Tibial artery (tissue), 4 donors: ENCODE measurements around the gene SETBP1.
A peak's percentile ranks its signal among the peaks of the same experiment; 100 is the strongest.

ENCODE experiments used
- DNase-seq, 2 donors: peaks; one replicate each; pipeline ENCODE4 v3.0.0-alpha.2; 2019
- H3K27ac ChIP-seq, 2 donors: fragments of 200-600 bp; sonication (generic) in 1 of 2; 1 replicate in 1 of 2; 2 replicates in 1 of 2; pipeline ENCODE4 v1.5.1; 2018 to 2019; ENCODE audit warnings: mild to moderate bottlenecking in 1 of 2
- H3K27me3 ChIP-seq, 2 donors: fragments of 200-600 bp; sonication (generic) in 1 of 2; one replicate each; pipeline versions ENCODE4 v1.5.1 to v1.6.0; 2016 to 2019
- H3K36me3 ChIP-seq, 3 donors: fragments of 200-600 bp; sonication (generic) in 2 of 3; one replicate each; pipeline ENCODE4 v1.5.1; 2016 to 2019; ENCODE audit warnings: mild to moderate bottlenecking in 2 of 3
- H3K4me1 ChIP-seq, 4 donors: fragments of 200-600 bp; sonication (generic) in 2 of 4; 1 replicate in 3 of 4; 2 replicates in 1 of 4; pipeline ENCODE4 v1.5.1; 2016 to 2019
- H3K4me3 ChIP-seq, 2 donors: fragments of 200-600 bp; sonication (generic) in 1 of 2; 1 replicate in 1 of 2; 2 replicates in 1 of 2; pipeline ENCODE4 v1.5.1; 2018 to 2019; ENCODE audit warnings: mild to moderate bottlenecking in 2 of 2
- H3K9me3 ChIP-seq, 3 donors: fragments of 200-600 bp; sonication (generic) in 1 of 3; one replicate each; pipeline ENCODE4 v1.5.1; 2016 to 2019
- intact Hi-C: fragments of 100-400 bp; cut with DNase I; formaldehyde crosslinking; loops from one replicate; pipeline ENCODE4 v1.15.0; 2023; ENCODE audit warnings: low total_unique reads
- TF ChIP-seq, protein P1 (sequence below), 2 experiments: fragments of 200-600 bp in 1 of 2; fragments of 450-650 bp in 1 of 2; IDR thresholded peaks; one replicate each; pipeline ENCODE4 v1.5.1; 2017 to 2019; ENCODE audit warnings: antibody characterized with exemption in 2 of 2, mild to moderate bottlenecking in 1 of 2, moderate library complexity in 1 of 2

SETBP1 gene

DNA sequence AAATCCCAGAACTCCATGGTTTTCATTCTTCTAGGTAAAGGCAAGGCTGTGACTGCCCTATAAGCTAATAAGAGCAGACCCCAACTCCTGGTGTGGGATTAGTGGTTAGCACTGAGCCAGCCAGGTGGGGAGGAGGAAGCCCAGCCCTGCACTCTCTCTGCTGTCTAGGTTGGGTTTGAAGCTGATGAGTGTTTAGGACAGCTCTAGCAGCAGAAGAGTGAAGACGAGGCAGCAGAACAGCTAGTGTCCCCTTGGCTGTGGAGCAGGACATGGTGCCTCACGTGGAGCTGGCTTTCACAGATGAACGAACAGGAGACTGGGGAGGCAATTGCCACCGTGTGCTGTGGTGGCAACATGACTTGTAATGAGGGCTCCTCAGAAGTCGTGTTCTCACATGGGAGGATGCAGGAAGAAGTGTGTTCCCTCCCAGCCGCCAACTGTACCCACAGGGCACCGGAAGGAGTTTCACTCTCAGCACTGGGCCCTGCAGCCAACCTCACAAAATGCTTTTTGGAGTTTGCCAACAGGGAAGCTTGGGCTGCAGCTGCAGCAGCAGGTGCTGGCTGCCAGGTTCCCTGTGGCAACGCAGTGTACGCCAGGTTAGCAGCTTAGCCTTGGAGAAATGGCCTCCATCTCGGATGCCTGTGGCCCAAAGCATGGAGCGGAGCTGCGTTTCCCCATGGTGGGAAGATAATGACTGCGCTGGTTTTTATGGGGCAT lies 328.2 kb downstream of the SETBP1 start:
- Histone ChIP-seq H3K9me3 (no peaks in the 10 kb centered on the region), H3K4me1 (peaks cover 0 to 26% (median 16%) of the 10 kb centered on the region in 4 donors), H3K27me3 (no peaks in the 10 kb centered on the region), H3K4me3 (no peak overlapping the region), H3K27ac (no peak overlapping the region), H3K36me3 (no peaks in the 10 kb centered on the region)
- TF ChIP-seq, protein P1, sequence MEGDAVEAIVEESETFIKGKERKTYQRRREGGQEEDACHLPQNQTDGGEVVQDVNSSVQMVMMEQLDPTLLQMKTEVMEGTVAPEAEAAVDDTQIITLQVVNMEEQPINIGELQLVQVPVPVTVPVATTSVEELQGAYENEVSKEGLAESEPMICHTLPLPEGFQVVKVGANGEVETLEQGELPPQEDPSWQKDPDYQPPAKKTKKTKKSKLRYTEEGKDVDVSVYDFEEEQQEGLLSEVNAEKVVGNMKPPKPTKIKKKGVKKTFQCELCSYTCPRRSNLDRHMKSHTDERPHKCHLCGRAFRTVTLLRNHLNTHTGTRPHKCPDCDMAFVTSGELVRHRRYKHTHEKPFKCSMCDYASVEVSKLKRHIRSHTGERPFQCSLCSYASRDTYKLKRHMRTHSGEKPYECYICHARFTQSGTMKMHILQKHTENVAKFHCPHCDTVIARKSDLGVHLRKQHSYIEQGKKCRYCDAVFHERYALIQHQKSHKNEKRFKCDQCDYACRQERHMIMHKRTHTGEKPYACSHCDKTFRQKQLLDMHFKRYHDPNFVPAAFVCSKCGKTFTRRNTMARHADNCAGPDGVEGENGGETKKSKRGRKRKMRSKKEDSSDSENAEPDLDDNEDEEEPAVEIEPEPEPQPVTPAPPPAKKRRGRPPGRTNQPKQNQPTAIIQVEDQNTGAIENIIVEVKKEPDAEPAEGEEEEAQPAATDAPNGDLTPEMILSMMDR (IDR thresholded peaks at IDR 0.05): no peak
- intact Hi-C loops: no loop called here
- no peak for DNase-seq

DNA sequence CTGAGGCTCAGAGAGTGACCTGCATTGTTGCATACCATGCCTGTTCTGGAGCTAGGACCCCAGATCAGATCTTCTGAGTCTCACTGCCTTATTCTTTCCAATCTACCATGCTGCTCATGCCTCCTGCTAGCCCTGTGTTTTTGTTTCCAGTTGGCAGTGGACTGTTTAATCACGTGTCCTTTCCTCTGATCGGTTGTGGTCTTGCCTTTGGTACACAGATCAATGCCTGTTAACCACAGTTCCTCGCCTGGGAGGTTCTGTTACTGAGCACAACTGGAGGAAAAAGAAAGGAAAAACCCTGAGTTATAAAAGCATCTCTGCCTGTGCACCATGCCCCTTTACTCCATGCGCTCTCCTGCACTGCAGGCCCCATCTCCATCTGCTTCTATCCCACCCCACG lies 329.1 kb downstream of the SETBP1 start:
- Histone ChIP-seq H3K4me3 (no peak overlapping the region), H3K27ac (no peak overlapping the region), H3K27me3 (no peaks in the 10 kb centered on the region), H3K4me1 (peaks cover 0 to 26% (median 24%) of the 10 kb centered on the region in 4 donors), H3K36me3 (no peaks in the 10 kb centered on the region), H3K9me3 (no peaks in the 10 kb centered on the region)
- DNase-seq: no peak
- TF ChIP-seq, protein P1 (IDR thresholded peaks at IDR 0.05): no peak
- intact Hi-C loops: no loop called here

DNA sequence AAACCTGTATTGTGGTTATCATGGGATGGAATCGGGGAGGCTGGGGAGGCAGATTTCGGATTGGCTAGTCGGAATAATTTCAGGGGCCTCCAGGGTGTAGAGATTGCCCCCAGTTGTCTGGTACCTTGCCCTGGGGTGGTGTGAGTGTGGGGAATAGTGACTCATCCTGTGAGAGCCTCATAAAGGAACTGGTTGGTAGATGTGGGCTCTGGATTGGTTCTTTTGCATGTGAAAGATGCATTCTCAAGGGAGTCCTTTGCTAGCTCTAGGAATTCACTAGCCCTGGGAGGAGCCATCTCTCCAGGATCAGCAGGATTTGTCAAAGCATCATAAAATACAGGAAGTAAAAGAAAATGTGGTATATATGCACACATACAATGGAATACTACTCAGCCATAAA lies 331.6 kb downstream of the SETBP1 start:
- no peaks in the 10 kb centered on the region for H3K9me3 ChIP-seq
- peaks cover 0 to 49% (median 39%) of the 10 kb centered on the region in 4 donors for H3K4me1 ChIP-seq
- intact Hi-C loops: no loop called here
- no peak overlapping the region for H3K4me3 ChIP-seq
- TF ChIP-seq, protein P1 (IDR thresholded peaks at IDR 0.05): no peak
- H3K36me3 ChIP-seq: no peaks in the 10 kb centered on the region
- H3K27ac ChIP-seq: no peak overlapping the region
- no peak for DNase-seq
- no peaks in the 10 kb centered on the region for H3K27me3 ChIP-seq

DNA sequence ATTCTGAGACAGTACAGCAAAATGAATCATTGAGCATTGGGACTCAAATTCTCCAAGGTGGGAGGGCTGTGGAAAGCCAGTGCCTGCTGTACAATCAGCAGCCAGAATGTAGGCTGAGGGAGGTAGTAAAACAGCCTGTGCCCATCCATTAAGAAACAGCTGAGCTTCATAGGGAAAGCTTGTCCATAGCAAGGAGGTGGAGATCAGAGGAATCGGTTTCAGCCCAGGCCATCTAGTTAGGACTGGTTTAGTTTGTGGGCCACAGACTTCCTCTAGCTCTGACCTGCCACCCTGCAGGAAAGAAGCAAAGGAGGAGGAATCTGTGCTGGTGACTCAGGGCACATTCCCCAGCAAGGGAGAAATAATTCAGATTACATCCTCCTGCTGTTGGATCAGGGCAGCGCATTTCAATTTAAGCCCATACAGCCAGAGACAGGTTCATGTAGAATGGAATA lies 333.4 kb downstream of the SETBP1 start:
- H3K4me1 ChIP-seq: peaks cover 0 to 57% (median 42%) of the 10 kb centered on the region in 4 donors
- H3K4me3 ChIP-seq: no peak overlapping the region
- DNase-seq: peak; percentile 35 to 72
- H3K27ac ChIP-seq: peak overlapping the region; percentile 57 to 60
- H3K9me3 ChIP-seq: no peaks in the 10 kb centered on the region
- no peaks in the 10 kb centered on the region for H3K27me3 ChIP-seq
- intact Hi-C loops: no loop called here
- TF ChIP-seq, protein P1 (IDR thresholded peaks at IDR 0.05): peak; percentile 20 to 25
- H3K36me3 ChIP-seq: no peaks in the 10 kb centered on the region

DNA sequence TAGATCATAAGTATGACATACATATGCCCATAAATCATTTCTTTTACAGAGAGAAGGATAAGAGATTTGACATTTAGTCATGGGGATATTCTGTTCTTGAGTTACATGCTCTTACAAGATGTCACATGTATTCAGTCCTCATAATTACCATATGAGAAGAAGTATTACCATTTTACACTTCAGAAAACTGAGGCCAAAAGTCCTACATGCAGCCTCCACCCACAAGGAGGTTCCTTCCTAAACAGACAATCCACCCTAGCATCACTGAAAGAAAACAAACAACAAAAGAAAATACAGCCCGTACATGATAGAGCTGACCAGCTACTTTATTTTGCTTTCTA lies 335.1 kb downstream of the SETBP1 start:
- no peak for DNase-seq
- peak overlapping the region; percentile 16 to 47 for H3K27ac ChIP-seq
- TF ChIP-seq, protein P1 (IDR thresholded peaks at IDR 0.05): no peak
- H3K9me3 ChIP-seq: no peaks in the 10 kb centered on the region
- intact Hi-C loops: no loop called here
- H3K27me3 ChIP-seq: no peaks in the 10 kb centered on the region
- H3K36me3 ChIP-seq: no peaks in the 10 kb centered on the region
- H3K4me3 ChIP-seq: no peak overlapping the region
- peaks cover 0 to 63% (median 44%) of the 10 kb centered on the region in 4 donors for H3K4me1 ChIP-seq
